Testis (tissue), 3 donors: ENCODE measurements around the gene BSN. TPM values are rescaled to one million over a fixed set of nuclear protein-coding genes. Genes with fewer than 3 reads are reported as not detected.

Experiments
- DNase-seq: peaks from one replicate; pipeline ENCODE4 v3.0.0-alpha.2; 2019
- H3K27ac ChIP-seq, 2 donors: fragments of 200-600 bp; sonication (generic); one replicate each; pipeline ENCODE4 v1.5.1; 2019
- H3K27me3 ChIP-seq: fragments of 200-600 bp; sonication (generic); one replicate; pipeline ENCODE4 v1.5.1; 2019
- H3K36me3 ChIP-seq: fragments of 200-600 bp; sonication (generic); one replicate; pipeline ENCODE4 v1.5.1; 2017; ENCODE audit warnings: low read depth; ENCODE audit errors: missing control alignments
- H3K4me1 ChIP-seq: fragments of 200-600 bp; sonication (generic); one replicate; pipeline ENCODE4 v1.5.1; 2019
- H3K4me3 ChIP-seq, 2 donors: fragments of 200-600 bp; sonication (generic); one replicate each; pipeline ENCODE4 v1.5.1; 2017 to 2019
- H3K9me3 ChIP-seq: fragments of 200-600 bp; sonication (generic); one replicate; pipeline ENCODE4 v1.5.1; 2017
- CTCF ChIP-seq, 3 experiments: fragments of 450-650 bp in 2 of 3; fragments of 200-600 bp in 1 of 3; sonication (generic) in 1 of 3; IDR thresholded peaks; one replicate each; pipeline ENCODE4 v1.5.1; 2016 to 2019; ENCODE audit warnings: antibody characterized with exemption in 3 of 3, mild to moderate bottlenecking in 2 of 3, moderate library complexity in 1 of 3
- POLR2A ChIP-seq: fragments of 450-650 bp; IDR thresholded peaks from one replicate; pipeline ENCODE4 v1.6.1; 2017; ENCODE audit warnings: antibody characterized with exemption, mild to moderate bottlenecking, moderate library complexity
- WGBS, 2 donors: methylation state at CpG; one replicate each; pipeline ENCODE4 v1.1.5; 2018; 5-methylcytosine and 5-hydroxymethylcytosine counted together
- intact Hi-C: fragments of 100-400 bp; cut with DNase I; formaldehyde crosslinking; loops from one replicate; pipeline ENCODE4 v1.15.1; 2023; ENCODE audit warnings: low total_unique reads
- polyA plus RNA-seq: library from polyadenylated mRNA; stranded (reverse); fragments of 350-450 nt; fragmentation: Illumina TruSeq; extraction: RNeasy Lipid Tissue Mini Kit (QIAGEN cat#74804); gene quantifications from one replicate; pipeline ENCODE4 v1.2.3, GENCODE V29; 2014; ENCODE audit warnings: low read depth, low replicate concordance; ENCODE audit not compliant: insufficient read depth
- total RNA-seq, 2 donors: library from RNA; depleted of rRNA; stranded (reverse); fragments of >200 nt; gene quantifications; one replicate each; pipeline ENCODE4 v1.2.3, GENCODE V29; 2016

The BSN gene
- total and polyA plus RNA-seq, 3 donors from 2014 or later: 9.9 to 25.3 (median 18.9) TPM

GRCh38 chr3:49657208-49657915, 103.1 kb downstream of the BSN start:
- WGBS, 2 donors: 95 to 97% methylated on average over 13 to 36 of the region's 36 CpGs
- no peak overlapping the region for H3K4me3 ChIP-seq

GRCh38 chr3:49658711-49659110, 104.4 kb downstream of the BSN start:
- H3K9me3 ChIP-seq: no peaks in the 10 kb centered on the region
- no peak overlapping the region for H3K4me3 ChIP-seq
- 79 to 88% methylated on average over 2 of the region's 2 CpGs for WGBS, 2 donors
- no peak for DNase-seq
- intact Hi-C loops: no loop called here
- no peaks in the 10 kb centered on the region for H3K4me1 ChIP-seq
- H3K36me3 ChIP-seq: no peaks in the 10 kb centered on the region
- H3K27me3 ChIP-seq: no peaks in the 10 kb centered on the region
- no peak overlapping the region for H3K27ac ChIP-seq
- no peak for TF ChIP-seq CTCF (IDR thresholded peaks at IDR 0.05)
- TF ChIP-seq POLR2A: no peak

More at GRCh38 chr3:49657208-49657915, 103.1 kb downstream of the BSN start:
- DNase-seq: no peak
- no peak for TF ChIP-seq POLR2A
- no peak for TF ChIP-seq CTCF (IDR thresholded peaks at IDR 0.05)
- Histone ChIP-seq H3K36me3 (no peaks in the 10 kb centered on the region), H3K27ac (no peak overlapping the region), H3K4me1 (no peaks in the 10 kb centered on the region), H3K27me3 (no peaks in the 10 kb centered on the region), H3K9me3 (no peaks in the 10 kb centered on the region)
- intact Hi-C loops: no loop called here

GRCh38 chr3:49659756-49660155, 105.5 kb downstream of the BSN start:
- TF ChIP-seq CTCF (IDR thresholded peaks at IDR 0.05) (no peak), POLR2A (no peak)
- 84 to 87% methylated on average over 4 of the region's 4 CpGs for WGBS, 2 donors
- Histone ChIP-seq H3K4me1 (no peaks in the 10 kb centered on the region), H3K4me3 (no peak overlapping the region), H3K27ac (no peak overlapping the region), H3K36me3 (no peaks in the 10 kb centered on the region), H3K27me3 (no peaks in the 10 kb centered on the region), H3K9me3 (no peaks in the 10 kb centered on the region)
- DNase-seq: no peak
- intact Hi-C loops: no loop called here

GRCh38 chr3:49661281-49661680, 107.0 kb downstream of the BSN start:
- Histone ChIP-seq H3K9me3 (no peaks in the 10 kb centered on the region), H3K36me3 (no peaks in the 10 kb centered on the region), H3K27me3 (no peaks in the 10 kb centered on the region), H3K4me1 (no peaks in the 10 kb centered on the region), H3K27ac (no peak overlapping the region), H3K4me3 (no peak overlapping the region)
- no peak for TF ChIP-seq POLR2A
- TF ChIP-seq CTCF (IDR thresholded peaks at IDR 0.05): no peak
- 78 to 83% methylated on average over 14 of the region's 14 CpGs for WGBS, 2 donors
- DNase-seq: no peak
- intact Hi-C loops: no loop called here

- TF ChIP-seq POLR2A: no peak
- no peak for TF ChIP-seq CTCF (IDR thresholded peaks at IDR 0.05)
- 95 to 97% methylated on average over 17 to 22 of the region's 22 CpGs for WGBS, 2 donors
- Histone ChIP-seq H3K4me1 (no peaks in the 10 kb centered on the region), H3K27ac (no peak overlapping the region), H3K4me3 (no peak overlapping the region), H3K36me3 (no peaks in the 10 kb centered on the region), H3K9me3 (no peaks in the 10 kb centered on the region), H3K27me3 (no peaks in the 10 kb centered on the region)
- intact Hi-C loops: no loop called here
- DNase-seq: no peak
Measured at GRCh38 chr3:49662021-49662420, 107.7 kb downstream of the BSN start.
